Transverse colon (tissue), 4 donors: ENCODE data around the gene CSTF3.

Experiments
- POLR2A ChIP-seq: fragments of 450-650 bp; IDR thresholded peaks from one replicate; pipeline ENCODE4 v1.6.1; 2016; ENCODE audit warnings: antibody characterized with exemption, mild to moderate bottlenecking, moderate library complexity
- POLR2AphosphoS5 ChIP-seq, 3 donors: sonication (generic); formaldehyde crosslinking; IDR thresholded peaks; one replicate each; pipeline ENCODE4 v1.6.1; 2016; ENCODE audit warnings: antibody characterized with exemption in 3 of 3
- TF ChIP-seq, protein P1 (sequence below), 5 experiments: fragments of 200-600 bp in 3 of 5; fragments of 450-650 bp in 2 of 5; sonication (generic) in 3 of 5; IDR thresholded peaks; 1 replicate in 2 of 5; 2 replicates in 3 of 5; pipeline ENCODE4 v1.5.1; 2016 to 2017; ENCODE audit warnings: antibody characterized with exemption in 5 of 5, inconsistent platforms in 3 of 5, mild to moderate bottlenecking in 2 of 5, moderate library complexity in 1 of 5

DNA sequence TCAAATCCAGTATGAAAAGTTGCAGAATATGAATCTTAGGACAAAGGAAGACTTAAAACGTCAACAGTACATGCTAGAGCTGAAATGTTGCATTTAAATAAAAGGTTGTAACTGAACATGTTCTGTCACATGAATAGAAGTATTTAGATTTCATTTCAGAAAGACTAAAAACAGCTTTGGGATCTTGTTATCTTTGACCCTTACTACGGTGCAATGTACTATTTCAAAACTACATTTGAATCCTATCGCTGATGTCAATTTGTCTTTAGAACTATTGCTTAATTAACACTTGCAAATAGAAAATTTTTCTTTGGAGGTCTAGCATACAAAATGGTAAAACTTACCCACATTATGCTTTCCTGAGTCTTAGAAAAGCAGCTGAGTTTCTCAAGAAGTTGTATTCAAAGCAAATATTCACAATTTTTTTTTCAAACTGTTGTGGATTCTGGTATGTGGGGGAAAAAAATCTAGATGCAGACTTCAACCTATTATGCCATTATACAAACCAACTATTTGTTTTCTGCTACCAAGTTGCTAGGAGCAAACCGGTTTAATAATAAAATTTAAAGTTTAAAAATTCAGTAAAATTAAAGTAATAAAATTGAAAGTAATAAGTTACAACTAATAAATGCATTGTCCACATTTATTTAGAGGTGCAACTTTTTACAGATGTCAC lies 25.4 kb downstream of the CSTF3 start:
- TF ChIP-seq, protein P1, sequence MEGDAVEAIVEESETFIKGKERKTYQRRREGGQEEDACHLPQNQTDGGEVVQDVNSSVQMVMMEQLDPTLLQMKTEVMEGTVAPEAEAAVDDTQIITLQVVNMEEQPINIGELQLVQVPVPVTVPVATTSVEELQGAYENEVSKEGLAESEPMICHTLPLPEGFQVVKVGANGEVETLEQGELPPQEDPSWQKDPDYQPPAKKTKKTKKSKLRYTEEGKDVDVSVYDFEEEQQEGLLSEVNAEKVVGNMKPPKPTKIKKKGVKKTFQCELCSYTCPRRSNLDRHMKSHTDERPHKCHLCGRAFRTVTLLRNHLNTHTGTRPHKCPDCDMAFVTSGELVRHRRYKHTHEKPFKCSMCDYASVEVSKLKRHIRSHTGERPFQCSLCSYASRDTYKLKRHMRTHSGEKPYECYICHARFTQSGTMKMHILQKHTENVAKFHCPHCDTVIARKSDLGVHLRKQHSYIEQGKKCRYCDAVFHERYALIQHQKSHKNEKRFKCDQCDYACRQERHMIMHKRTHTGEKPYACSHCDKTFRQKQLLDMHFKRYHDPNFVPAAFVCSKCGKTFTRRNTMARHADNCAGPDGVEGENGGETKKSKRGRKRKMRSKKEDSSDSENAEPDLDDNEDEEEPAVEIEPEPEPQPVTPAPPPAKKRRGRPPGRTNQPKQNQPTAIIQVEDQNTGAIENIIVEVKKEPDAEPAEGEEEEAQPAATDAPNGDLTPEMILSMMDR (IDR thresholded peaks at IDR 0.05) = no peak
- TF ChIP-seq POLR2A (no peak), POLR2AphosphoS5 (IDR thresholded peaks at IDR 0.05) (no peak)
